ENCODE results near the gene TMEM132E. TPM values are rescaled to one million over a fixed set of nuclear protein-coding genes. Genes with fewer than 3 reads are reported as not detected.

The TMEM132E gene
- total and polyA plus RNA-seq, 2 experiments from 2014 or later = 0.16 to 0.45 TPM

DNA sequence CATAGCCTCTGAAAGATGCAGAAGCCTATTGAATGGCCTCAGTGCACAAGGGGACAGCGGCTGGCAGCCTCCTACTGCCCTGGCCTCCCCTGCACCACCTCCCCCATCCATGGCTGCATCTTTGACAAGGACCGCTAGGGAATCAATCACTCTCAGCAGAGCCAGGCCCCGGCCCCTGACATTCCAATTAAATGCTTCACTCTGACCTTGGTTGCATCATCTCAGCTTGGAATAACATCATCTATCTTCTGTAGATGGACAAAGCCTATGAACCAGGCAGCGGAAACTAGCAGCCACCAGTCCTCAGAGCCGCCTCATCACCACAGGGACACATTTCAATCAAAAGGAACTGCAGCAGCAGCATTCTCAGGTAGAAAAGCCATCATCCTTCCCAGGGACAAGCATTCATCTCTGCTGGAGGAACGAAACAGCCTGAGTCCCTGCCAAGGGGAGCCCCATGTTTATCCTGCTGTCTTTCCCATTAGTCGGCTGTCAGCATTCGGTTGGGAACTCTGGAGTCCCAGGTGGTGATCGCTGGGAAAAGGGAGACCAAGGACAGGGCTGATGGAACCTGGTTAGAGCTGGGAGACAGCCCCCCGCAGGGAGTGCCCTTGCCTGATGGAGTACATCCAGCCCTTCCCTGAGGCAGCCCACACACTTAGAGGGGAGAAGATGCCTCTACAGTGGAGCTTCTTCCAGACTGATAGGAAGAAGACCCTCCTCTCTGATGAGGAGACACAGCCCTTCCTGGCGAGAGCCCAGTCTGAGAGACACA is 11.5 kb upstream of the TMEM132E start:
- TF ChIP-seq CREB1 (CRISPR knock-in tag; IDR thresholded peaks at IDR 0.05; ENCODE audit: low read depth) (no peak), EZH2 (IDR thresholded peaks at IDR 0.05; ENCODE audit: low read depth, unreplicated experiment) (no peak), STAT1 (IDR thresholded peaks at IDR 0.05; ENCODE audit: unreplicated experiment) (no peak), POLR2AphosphoS5 (IDR thresholded peaks at IDR 0.05; ENCODE audit: low read depth) (no peak), ZNF331 (CRISPR knock-in tag; IDR thresholded peaks at IDR 0.05; ENCODE audit: low read depth) (no peak), JUNB (IDR thresholded peaks at IDR 0.05; ENCODE audit: unreplicated experiment) (no peak), EZH2phosphoT487 (IDR thresholded peaks at IDR 0.05; ENCODE audit: unreplicated experiment) (no peak), ZNF114 (CRISPR knock-in tag; IDR thresholded peaks at IDR 0.05) (no peak)
- TF ChIP-seq, protein P1, sequence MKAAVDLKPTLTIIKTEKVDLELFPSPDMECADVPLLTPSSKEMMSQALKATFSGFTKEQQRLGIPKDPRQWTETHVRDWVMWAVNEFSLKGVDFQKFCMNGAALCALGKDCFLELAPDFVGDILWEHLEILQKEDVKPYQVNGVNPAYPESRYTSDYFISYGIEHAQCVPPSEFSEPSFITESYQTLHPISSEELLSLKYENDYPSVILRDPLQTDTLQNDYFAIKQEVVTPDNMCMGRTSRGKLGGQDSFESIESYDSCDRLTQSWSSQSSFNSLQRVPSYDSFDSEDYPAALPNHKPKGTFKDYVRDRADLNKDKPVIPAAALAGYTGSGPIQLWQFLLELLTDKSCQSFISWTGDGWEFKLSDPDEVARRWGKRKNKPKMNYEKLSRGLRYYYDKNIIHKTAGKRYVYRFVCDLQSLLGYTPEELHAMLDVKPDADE (IDR thresholded peaks at IDR 0.05) = no peak
- TF ChIP-seq, protein P2, sequence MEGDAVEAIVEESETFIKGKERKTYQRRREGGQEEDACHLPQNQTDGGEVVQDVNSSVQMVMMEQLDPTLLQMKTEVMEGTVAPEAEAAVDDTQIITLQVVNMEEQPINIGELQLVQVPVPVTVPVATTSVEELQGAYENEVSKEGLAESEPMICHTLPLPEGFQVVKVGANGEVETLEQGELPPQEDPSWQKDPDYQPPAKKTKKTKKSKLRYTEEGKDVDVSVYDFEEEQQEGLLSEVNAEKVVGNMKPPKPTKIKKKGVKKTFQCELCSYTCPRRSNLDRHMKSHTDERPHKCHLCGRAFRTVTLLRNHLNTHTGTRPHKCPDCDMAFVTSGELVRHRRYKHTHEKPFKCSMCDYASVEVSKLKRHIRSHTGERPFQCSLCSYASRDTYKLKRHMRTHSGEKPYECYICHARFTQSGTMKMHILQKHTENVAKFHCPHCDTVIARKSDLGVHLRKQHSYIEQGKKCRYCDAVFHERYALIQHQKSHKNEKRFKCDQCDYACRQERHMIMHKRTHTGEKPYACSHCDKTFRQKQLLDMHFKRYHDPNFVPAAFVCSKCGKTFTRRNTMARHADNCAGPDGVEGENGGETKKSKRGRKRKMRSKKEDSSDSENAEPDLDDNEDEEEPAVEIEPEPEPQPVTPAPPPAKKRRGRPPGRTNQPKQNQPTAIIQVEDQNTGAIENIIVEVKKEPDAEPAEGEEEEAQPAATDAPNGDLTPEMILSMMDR (conservative IDR thresholded peaks at IDR 0.05; ENCODE audit: low read depth in 2 of 2) = no peak
- TF ChIP-seq, protein P3, sequence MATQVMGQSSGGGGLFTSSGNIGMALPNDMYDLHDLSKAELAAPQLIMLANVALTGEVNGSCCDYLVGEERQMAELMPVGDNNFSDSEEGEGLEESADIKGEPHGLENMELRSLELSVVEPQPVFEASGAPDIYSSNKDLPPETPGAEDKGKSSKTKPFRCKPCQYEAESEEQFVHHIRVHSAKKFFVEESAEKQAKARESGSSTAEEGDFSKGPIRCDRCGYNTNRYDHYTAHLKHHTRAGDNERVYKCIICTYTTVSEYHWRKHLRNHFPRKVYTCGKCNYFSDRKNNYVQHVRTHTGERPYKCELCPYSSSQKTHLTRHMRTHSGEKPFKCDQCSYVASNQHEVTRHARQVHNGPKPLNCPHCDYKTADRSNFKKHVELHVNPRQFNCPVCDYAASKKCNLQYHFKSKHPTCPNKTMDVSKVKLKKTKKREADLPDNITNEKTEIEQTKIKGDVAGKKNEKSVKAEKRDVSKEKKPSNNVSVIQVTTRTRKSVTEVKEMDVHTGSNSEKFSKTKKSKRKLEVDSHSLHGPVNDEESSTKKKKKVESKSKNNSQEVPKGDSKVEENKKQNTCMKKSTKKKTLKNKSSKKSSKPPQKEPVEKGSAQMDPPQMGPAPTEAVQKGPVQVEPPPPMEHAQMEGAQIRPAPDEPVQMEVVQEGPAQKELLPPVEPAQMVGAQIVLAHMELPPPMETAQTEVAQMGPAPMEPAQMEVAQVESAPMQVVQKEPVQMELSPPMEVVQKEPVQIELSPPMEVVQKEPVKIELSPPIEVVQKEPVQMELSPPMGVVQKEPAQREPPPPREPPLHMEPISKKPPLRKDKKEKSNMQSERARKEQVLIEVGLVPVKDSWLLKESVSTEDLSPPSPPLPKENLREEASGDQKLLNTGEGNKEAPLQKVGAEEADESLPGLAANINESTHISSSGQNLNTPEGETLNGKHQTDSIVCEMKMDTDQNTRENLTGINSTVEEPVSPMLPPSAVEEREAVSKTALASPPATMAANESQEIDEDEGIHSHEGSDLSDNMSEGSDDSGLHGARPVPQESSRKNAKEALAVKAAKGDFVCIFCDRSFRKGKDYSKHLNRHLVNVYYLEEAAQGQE (IDR thresholded peaks at IDR 0.05; ENCODE audit: unreplicated experiment) = no peak
- TF ChIP-seq, protein P4, sequence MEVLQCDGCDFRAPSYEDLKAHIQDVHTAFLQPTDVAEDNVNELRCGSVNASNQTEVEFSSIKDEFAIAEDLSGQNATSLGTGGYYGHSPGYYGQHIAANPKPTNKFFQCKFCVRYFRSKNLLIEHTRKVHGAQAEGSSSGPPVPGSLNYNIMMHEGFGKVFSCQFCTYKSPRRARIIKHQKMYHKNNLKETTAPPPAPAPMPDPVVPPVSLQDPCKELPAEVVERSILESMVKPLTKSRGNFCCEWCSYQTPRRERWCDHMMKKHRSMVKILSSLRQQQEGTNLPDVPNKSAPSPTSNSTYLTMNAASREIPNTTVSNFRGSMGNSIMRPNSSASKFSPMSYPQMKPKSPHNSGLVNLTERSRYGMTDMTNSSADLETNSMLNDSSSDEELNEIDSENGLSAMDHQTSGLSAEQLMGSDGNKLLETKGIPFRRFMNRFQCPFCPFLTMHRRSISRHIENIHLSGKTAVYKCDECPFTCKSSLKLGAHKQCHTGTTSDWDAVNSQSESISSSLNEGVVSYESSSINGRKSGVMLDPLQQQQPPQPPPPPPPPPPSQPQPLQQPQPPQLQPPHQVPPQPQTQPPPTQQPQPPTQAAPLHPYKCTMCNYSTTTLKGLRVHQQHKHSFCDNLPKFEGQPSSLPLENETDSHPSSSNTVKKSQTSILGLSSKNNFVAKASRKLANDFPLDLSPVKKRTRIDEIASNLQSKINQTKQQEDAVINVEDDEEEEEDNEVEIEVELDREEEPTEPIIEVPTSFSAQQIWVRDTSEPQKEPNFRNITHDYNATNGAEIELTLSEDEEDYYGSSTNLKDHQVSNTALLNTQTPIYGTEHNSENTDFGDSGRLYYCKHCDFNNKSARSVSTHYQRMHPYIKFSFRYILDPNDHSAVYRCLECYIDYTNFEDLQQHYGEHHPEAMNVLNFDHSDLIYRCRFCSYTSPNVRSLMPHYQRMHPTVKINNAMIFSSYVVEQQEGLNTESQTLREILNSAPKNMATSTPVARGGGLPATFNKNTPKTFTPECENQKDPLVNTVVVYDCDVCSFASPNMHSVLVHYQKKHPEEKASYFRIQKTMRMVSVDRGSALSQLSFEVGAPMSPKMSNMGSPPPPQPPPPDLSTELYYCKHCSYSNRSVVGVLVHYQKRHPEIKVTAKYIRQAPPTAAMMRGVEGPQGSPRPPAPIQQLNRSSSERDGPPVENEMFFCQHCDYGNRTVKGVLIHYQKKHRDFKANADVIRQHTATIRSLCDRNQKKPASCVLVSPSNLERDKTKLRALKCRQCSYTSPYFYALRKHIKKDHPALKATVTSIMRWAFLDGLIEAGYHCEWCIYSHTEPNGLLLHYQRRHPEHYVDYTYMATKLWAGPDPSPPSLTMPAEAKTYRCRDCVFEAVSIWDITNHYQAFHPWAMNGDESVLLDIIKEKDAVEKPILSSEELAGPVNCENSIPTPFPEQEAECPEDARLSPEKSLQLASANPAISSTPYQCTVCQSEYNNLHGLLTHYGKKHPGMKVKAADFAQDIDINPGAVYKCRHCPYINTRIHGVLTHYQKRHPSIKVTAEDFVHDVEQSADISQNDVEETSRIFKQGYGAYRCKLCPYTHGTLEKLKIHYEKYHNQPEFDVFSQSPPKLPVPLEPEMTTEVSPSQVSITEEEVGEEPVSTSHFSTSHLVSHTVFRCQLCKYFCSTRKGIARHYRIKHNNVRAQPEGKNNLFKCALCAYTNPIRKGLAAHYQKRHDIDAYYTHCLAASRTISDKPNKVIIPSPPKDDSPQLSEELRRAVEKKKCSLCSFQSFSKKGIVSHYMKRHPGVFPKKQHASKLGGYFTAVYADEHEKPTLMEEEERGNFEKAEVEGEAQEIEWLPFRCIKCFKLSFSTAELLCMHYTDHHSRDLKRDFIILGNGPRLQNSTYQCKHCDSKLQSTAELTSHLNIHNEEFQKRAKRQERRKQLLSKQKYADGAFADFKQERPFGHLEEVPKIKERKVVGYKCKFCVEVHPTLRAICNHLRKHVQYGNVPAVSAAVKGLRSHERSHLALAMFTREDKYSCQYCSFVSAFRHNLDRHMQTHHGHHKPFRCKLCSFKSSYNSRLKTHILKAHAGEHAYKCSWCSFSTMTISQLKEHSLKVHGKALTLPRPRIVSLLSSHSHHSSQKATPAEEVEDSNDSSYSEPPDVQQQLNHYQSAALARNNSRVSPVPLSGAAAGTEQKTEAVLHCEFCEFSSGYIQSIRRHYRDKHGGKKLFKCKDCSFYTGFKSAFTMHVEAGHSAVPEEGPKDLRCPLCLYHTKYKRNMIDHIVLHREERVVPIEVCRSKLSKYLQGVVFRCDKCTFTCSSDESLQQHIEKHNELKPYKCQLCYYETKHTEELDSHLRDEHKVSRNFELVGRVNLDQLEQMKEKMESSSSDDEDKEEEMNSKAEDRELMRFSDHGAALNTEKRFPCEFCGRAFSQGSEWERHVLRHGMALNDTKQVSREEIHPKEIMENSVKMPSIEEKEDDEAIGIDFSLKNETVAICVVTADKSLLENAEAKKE (CRISPR knock-in tag; IDR thresholded peaks at IDR 0.05) = no peak
- no peak overlapping the region for H3K4me2 ChIP-seq
- H3K27me3 Mint-ChIP-seq (ENCODE audit: insufficient read depth, low read depth, poor library complexity) = peaks cover 10% of the 10 kb centered on the region
- no peaks in the 10 kb centered on the region for H3K79me2 ChIP-seq (replicated peaks; ENCODE audit: insufficient read depth)
- H3K27ac ChIP-seq (ENCODE audit: low read depth) = no peak overlapping the region
- no peaks in the 10 kb centered on the region; the same call in 1 of the 2 replicates for H3K4me1 ChIP-seq (ENCODE audit: insufficient read depth)
- no peaks in the 10 kb centered on the region; the same call in 2 of the 3 replicates for H3K9me3 Mint-ChIP-seq
- ATAC-seq (peak; percentile 59), DNase-seq (ENCODE audit: low spot score) (peak; percentile 56)
- H3K9me2 ChIP-seq (ENCODE audit: insufficient read depth) = no peaks in the 10 kb centered on the region
- H3K4me1 Mint-ChIP-seq = peaks cover 17% of the 10 kb centered on the region
- H4K20me1 ChIP-seq (replicated peaks; ENCODE audit: insufficient read depth) = no peaks in the 10 kb centered on the region
- no peak overlapping the region for H3K27ac Mint-ChIP-seq
- no peak overlapping the region for H3K4me3 Mint-ChIP-seq
- H3K27me3 ChIP-seq (ENCODE audit: insufficient read depth) = peaks cover 26% of the 10 kb centered on the region; the same call in 1 of the 2 replicates
- H3K36me3 Mint-ChIP-seq (ENCODE audit: low read depth) = no peaks in the 10 kb centered on the region
- no peaks in the 10 kb centered on the region for H3F3A ChIP-seq (replicated peaks; ENCODE audit: low read depth)
- H2AFZ ChIP-seq = 0 out of 2 replicates have a peak overlapping the region, but pooled peaks have one; percentile 3
- H3K36me3 ChIP-seq (ENCODE audit: insufficient read depth) = no peaks in the 10 kb centered on the region
- no peak overlapping the region for H3K4me3 ChIP-seq
